HepG2 (cell line): ENCODE measurements around the gene MYO19. TPM values are rescaled to one million over a fixed set of nuclear protein-coding genes. Genes with fewer than 3 reads are reported as not detected.
A peak's percentile ranks its signal among the peaks of the same experiment; 100 is the strongest.

ENCODE experiments used
- ARNT2 ChIP-seq: sonication (generic); formaldehyde crosslinking; IDR thresholded peaks from 2 replicates; pipeline ENCODE4 v1.8.0; 2022; ENCODE audit warnings: mild to moderate bottlenecking, low read depth, missing genetic modification reagents, moderate library complexity
- GABPB1 ChIP-seq: IDR thresholded peaks from 2 replicates; pipeline ENCODE4 v1.6.1; 2016; ENCODE audit warnings: mild to moderate bottlenecking, missing genetic modification reagents, moderate library complexity, missing compliant biosample characterization
- KIAA2018 ChIP-seq: sonication (generic); formaldehyde crosslinking; IDR thresholded peaks from 2 replicates; pipeline ENCODE4 v1.5.0; 2020; ENCODE audit warnings: mild to moderate bottlenecking, missing genetic modification reagents, borderline replicate concordance
- NFATC3 ChIP-seq: sonication (generic); formaldehyde crosslinking; IDR thresholded peaks from 2 replicates; pipeline ENCODE4 v1.5.1; 2020; ENCODE audit warnings: mild to moderate bottlenecking, missing genetic modification reagents
- RBM22 ChIP-seq: fragments of 200-400 bp; formaldehyde crosslinking; optimal IDR thresholded peaks from 2 replicates; pipeline ENCODE3; 2017; ENCODE audit warnings: mild to moderate bottlenecking, low read length, moderate library complexity
- SP5 ChIP-seq: IDR thresholded peaks from 2 replicates; pipeline ENCODE4 v1.6.1; 2016; ENCODE audit warnings: low read depth, borderline replicate concordance
- TCF7 ChIP-seq: sonication (generic); IDR thresholded peaks from 2 replicates; pipeline ENCODE4 v1.6.1; 2016; ENCODE audit warnings: antibody characterized with exemption, low read depth
- ZNF207 ChIP-seq: fragments of 450-650 bp; IDR thresholded peaks from 2 replicates; pipeline ENCODE4 v1.6.1; 2016; ENCODE audit warnings: antibody characterized with exemption, borderline replicate concordance
- ZNF367 ChIP-seq: sonication (generic); formaldehyde crosslinking; IDR thresholded peaks from 2 replicates; pipeline ENCODE4 v1.4.0; 2020; ENCODE audit warnings: missing genetic modification reagents, borderline replicate concordance
- ZNF407 ChIP-seq: sonication (generic); formaldehyde crosslinking; IDR thresholded peaks from one replicate; pipeline ENCODE4 v1.5.1; 2020; ENCODE audit warnings: mild to moderate bottlenecking, missing genetic modification reagents; ENCODE audit errors: not compliant biosample characterization
- polyA plus RNA-seq, 8 experiments: library from polyadenylated mRNA; depleted of rRNA in 3 of 8; stranded (reverse) in 7 of 8; unstranded in 1 of 8; fragments of >200 nt; fragmentation: Illumina TruSeq in 4 of 8; extraction: Trizol in 4 of 8; gene quantifications; 2 replicates each; pipeline versions ENCODE4 v1.2.1 to v1.2.3, GENCODE V29; 2011 to 2016; ENCODE audit warnings: low read depth in 4 of 8, missing spikeins in 1 of 8, mixed read lengths in 1 of 8; ENCODE audit not compliant: insufficient read depth in 1 of 8
- total RNA-seq, 5 experiments: library from RNA; depleted of rRNA; stranded (reverse); fragments of >200 nt; fragmentation: Illumina TruSeq; extraction: Trizol; gene quantifications; 2 replicates each; pipeline ENCODE4 v1.2.3, GENCODE V29; 2016; ENCODE audit warnings: low read depth in 1 of 5

Gene MYO19
- total and polyA plus RNA-seq, 2 of the 13 experiments (the other 11 are each of a cell fraction or from before 2014, with no cell fraction given), result 75.7 to 82.3 TPM

- no peak for TF ChIP-seq KIAA2018
- peak; percentile 32 for TF ChIP-seq ZNF407 (CRISPR knock-in tag)
- TF ChIP-seq GABPB1, result peak; percentile 90
- TF ChIP-seq ZNF207, result no peak
- no peak for TF ChIP-seq RBM22
- peak; percentile 53; the same call in 1 of the 2 replicates for TF ChIP-seq SP5
- no peak for TF ChIP-seq ZNF367 (CRISPR knock-in tag)
- peak; percentile 27; the same call in 1 of the 2 replicates for TF ChIP-seq ARNT2 (CRISPR knock-in tag)
- TF ChIP-seq NFATC3, result no peak; the same call in none of the 2 replicates
- no peak for TF ChIP-seq TCF7
Observed at GRCh38 chr17:36486204-36487194, 48.2 kb downstream of the MYO19 start, which contains the start of gene ZNHIT3 (continued).
